ENCODE results near the gene IFIT2.
"Not testable (repeated sequence)": the region's sequence is repeated elsewhere in the genome, so short reads cannot be mapped to it uniquely, and the experiment has no call there.

GRCh38 chr10:89318047-89318446, 16.2 kb downstream of the IFIT2 start:
- TF ChIP-seq, protein P1, sequence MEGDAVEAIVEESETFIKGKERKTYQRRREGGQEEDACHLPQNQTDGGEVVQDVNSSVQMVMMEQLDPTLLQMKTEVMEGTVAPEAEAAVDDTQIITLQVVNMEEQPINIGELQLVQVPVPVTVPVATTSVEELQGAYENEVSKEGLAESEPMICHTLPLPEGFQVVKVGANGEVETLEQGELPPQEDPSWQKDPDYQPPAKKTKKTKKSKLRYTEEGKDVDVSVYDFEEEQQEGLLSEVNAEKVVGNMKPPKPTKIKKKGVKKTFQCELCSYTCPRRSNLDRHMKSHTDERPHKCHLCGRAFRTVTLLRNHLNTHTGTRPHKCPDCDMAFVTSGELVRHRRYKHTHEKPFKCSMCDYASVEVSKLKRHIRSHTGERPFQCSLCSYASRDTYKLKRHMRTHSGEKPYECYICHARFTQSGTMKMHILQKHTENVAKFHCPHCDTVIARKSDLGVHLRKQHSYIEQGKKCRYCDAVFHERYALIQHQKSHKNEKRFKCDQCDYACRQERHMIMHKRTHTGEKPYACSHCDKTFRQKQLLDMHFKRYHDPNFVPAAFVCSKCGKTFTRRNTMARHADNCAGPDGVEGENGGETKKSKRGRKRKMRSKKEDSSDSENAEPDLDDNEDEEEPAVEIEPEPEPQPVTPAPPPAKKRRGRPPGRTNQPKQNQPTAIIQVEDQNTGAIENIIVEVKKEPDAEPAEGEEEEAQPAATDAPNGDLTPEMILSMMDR (IDR thresholded peaks at IDR 0.05; ENCODE audit: extremely low read depth in 1 of 2, insufficient read depth in 1 of 2, low read depth in 1 of 2, low read length in 2 of 2), result not testable (repeated sequence)
- TF ChIP-seq EZH2 (IDR thresholded peaks at IDR 0.05; ENCODE audit: borderline replicate concordance, low read depth, low read length, severe bottlenecking); MAX (IDR thresholded peaks at IDR 0.05; ENCODE audit: insufficient read depth, insufficient read length); POLR2AphosphoS5 (IDR thresholded peaks at IDR 0.05; ENCODE audit: insufficient read depth, low read depth, low read length); POLR2A (IDR thresholded peaks at IDR 0.05; ENCODE audit: low read depth, low read length); MYC (IDR thresholded peaks at IDR 0.05; ENCODE audit: low read depth, low read length); JUN (IDR thresholded peaks at IDR 0.05; ENCODE audit: borderline replicate concordance, insufficient read depth, insufficient read length, low read depth); GATA2 (IDR thresholded peaks at IDR 0.05; ENCODE audit: insufficient read depth, insufficient read length, low read depth, low read length): not testable (repeated sequence)

Data from endothelial cell of umbilical vein (primary cell).